ENCODE results near the gene RETREG3. TPM values are rescaled to one million over a fixed set of nuclear protein-coding genes. Genes with fewer than 3 reads are reported as not detected.

RETREG3 gene
- total and polyA plus RNA-seq, 2 of the 4 experiments (the other 2 are of a cell fraction): 18.1 to 44.1 TPM

- Histone ChIP-seq H2AFZ (replicated peaks; ENCODE audit: low read length, poor library complexity) (no peak overlapping the region), H4K91ac (ENCODE audit: insufficient read depth, low read depth, low read length) (no peak overlapping the region), H3K4ac (ENCODE audit: low read depth, low read length) (no peak overlapping the region), H3K18ac (ENCODE audit: low read depth, low read length) (no peak overlapping the region), H2AK9ac (replicated peaks; ENCODE audit: low read depth, low read length, poor library complexity) (no peak overlapping the region), H2BK20ac (ENCODE audit: low read depth, low read length) (no peak overlapping the region), H2BK120ac (ENCODE audit: low read depth, low read length) (no peak overlapping the region), H3K27me3 (ENCODE audit: control insufficient read depth, insufficient read depth, low read length) (no peaks in the 10 kb centered on the region), H3K56ac (ENCODE audit: extremely low read depth, insufficient read depth, low read length) (no peak overlapping the region), H3K4me1 (ENCODE audit: control insufficient read depth, insufficient read depth, low read length) (peaks cover 14% of the 10 kb centered on the region), H2AK5ac (ENCODE audit: low read depth, low read length) (no peak overlapping the region), H3K9ac (ENCODE audit: low read depth, low read length) (no peak overlapping the region), H3K27ac (ENCODE audit: insufficient read depth, low read length) (no peak overlapping the region), H3K4me2 (ENCODE audit: low read depth, low read length) (no peak overlapping the region), H4K8ac (ENCODE audit: low read depth in 2 of 2, low read length in 2 of 2) (no peak overlapping the region; a peak in 1 of 4 replicates), H3K9me3 (ENCODE audit: control insufficient read depth, insufficient read depth, low read length) (no peaks in the 10 kb centered on the region), H3K23ac (ENCODE audit: low read depth, low read length) (no peak overlapping the region), H2BK5ac (ENCODE audit: low read depth, low read length, poor library complexity, severe bottlenecking) (no peak overlapping the region), H3K36me3 (ENCODE audit: control insufficient read depth, insufficient read depth, low read length) (peaks cover 14% of the 10 kb centered on the region), H3K9me1 (ENCODE audit: insufficient read depth, low read length) (peaks cover 10% of the 10 kb centered on the region), H4K20me1 (ENCODE audit: insufficient read depth, low read length) (no peaks in the 10 kb centered on the region), H3K79me1 (ENCODE audit: low read depth in 1 of 2, low read length in 2 of 2) (peaks cover 23 to 42% of the 10 kb centered on the region in 2 experiments), H2BK15ac (ENCODE audit: low read depth, low read length) (no peak overlapping the region), H3K14ac (replicated peaks; ENCODE audit: low read depth, low read length) (0 out of 2 replicates have a peak overlapping the region, but pooled peaks have one; percentile 18), H4K5ac (ENCODE audit: low read depth, low read length) (no peak overlapping the region), H3K4me3 (ENCODE audit: insufficient read depth, low read depth, low read length) (no peak overlapping the region)
- DNase-seq (no peak), ATAC-seq (ENCODE audit: low read depth) (no peak)
- POLR2A ChIA-PET (ENCODE audit: unreplicated experiment): interaction anchor here (0.7 kb wide), 1 partner anchor 249 kb away, joined by 17 read pairs; no protein-coding TSS in a partner anchor
- TF ChIP-seq USF2 (IDR thresholded peaks at IDR 0.05; ENCODE audit: low read depth, low read length) (no peak), CHD1 (IDR thresholded peaks at IDR 0.05; ENCODE audit: low read depth, low read length) (no peak), SMC3 (IDR thresholded peaks at IDR 0.05; ENCODE audit: low read depth, low read length) (no peak), RAD21 (IDR thresholded peaks at IDR 0.05; ENCODE audit: low read length) (no peak), MAFK (IDR thresholded peaks at IDR 0.05; ENCODE audit: low read depth, low read length) (no peak), CEBPB (IDR thresholded peaks at IDR 0.05; ENCODE audit: low read depth, low read length) (no peak), CTCF (conservative IDR thresholded peaks at IDR 0.05; ENCODE audit: low read depth, low read length) (no peak), RFX5 (IDR thresholded peaks at IDR 0.05; ENCODE audit: low read depth, low read length) (no peak), POLR2A (IDR thresholded peaks at IDR 0.05; ENCODE audit: low read depth, low read length) (no peak), ELK1 (IDR thresholded peaks at IDR 0.05; ENCODE audit: borderline replicate concordance, low read depth, low read length) (no peak), NFE2L2 (IDR thresholded peaks at IDR 0.05; ENCODE audit: low read depth, low read length) (no peak), RCOR1 (IDR thresholded peaks at IDR 0.05; ENCODE audit: insufficient replicate concordance, low read length) (no peak), MXI1 (IDR thresholded peaks at IDR 0.05; ENCODE audit: borderline replicate concordance, low read depth, low read length) (no peak), FOS (IDR thresholded peaks at IDR 0.05; ENCODE audit: low read depth, low read length) (no peak), MAZ (IDR thresholded peaks at IDR 0.05; ENCODE audit: borderline replicate concordance, low read depth, low read length) (no peak), BHLHE40 (IDR thresholded peaks at IDR 0.05; ENCODE audit: low read depth, low read length) (no peak)
- no CpG with 5 or more reads among the region's 3 CpGs for WGBS, 2 experiments (ENCODE audit: extremely low coverage in 2 of 2, insufficient read length in 1 of 2)
- CTCF ChIA-PET: interaction anchor here (0.6 kb wide), 1 partner anchor 442 kb away, joined by 3 read pairs; no protein-coding TSS in a partner anchor
- no TSS peak for BruUV-seq (replicated peaks)
- in situ Hi-C loops (cut with MboI; ENCODE audit: low sequenced_read_pairs): no loop called here
- dilution Hi-C loops (cut with HindIII; ENCODE audit: low sequenced_read_pairs, unreplicated experiment): no loop called here
- intact Hi-C loops (cut with micrococcal nuclease): no loop called here
Observed at GRCh38 chr17:42560246-42560645, 48.9 kb downstream of the RETREG3 start.

Measured in IMR-90 (cell line).